Stimulated activated CD8-positive, alpha-beta memory T cell treated with anti-CD3 and anti-CD28 coated beads, Interleukin-4, amount 100 ng/mL, for 4 hours (primary cell): ENCODE measurements around the gene PPM1N.

ENCODE experiments used
- DNase-seq, 2 donors: peaks; one replicate each; pipeline ENCODE4 v3.0.0-alpha.2; 2020; ENCODE audit warnings: low read depth in 2 of 2, low spot score in 1 of 2

The PPM1N gene

GRCh38 chr19:45488708-45489107, 9.5 kb upstream of the PPM1N start:
- DNase-seq, result no peak

GRCh38 chr19:45489216-45489855, 8.9 kb upstream of the PPM1N start:
- no peak for DNase-seq

- no peak for DNase-seq
Measured at GRCh38 chr19:45492137-45492626, 6.1 kb upstream of the PPM1N start.

- no peak for DNase-seq
Measured at GRCh38 chr19:45492627-45493470, 5.4 kb upstream of the PPM1N start.

- no peak for DNase-seq
Measured at GRCh38 chr19:45494261-45494916, 3.9 kb upstream of the PPM1N start.

GRCh38 chr19:45495178-45495577, 3.1 kb upstream of the PPM1N start:
- no peak for DNase-seq

- no peak for DNase-seq
Measured at GRCh38 chr19:45496349-45496953, 1.8 kb upstream of the PPM1N start.

- no peak for DNase-seq
Measured at GRCh38 chr19:45497791-45498190, 452 bp upstream of the PPM1N start.

- peak in 1 of 2 donors; percentile 50 for DNase-seq
Measured at GRCh38 chr19:45499196-45500180, 1.2 kb downstream of the PPM1N start.

- DNase-seq, result no peak
Measured at GRCh38 chr19:45500918-45501729, 2.9 kb downstream of the PPM1N start.

GRCh38 chr19:45501730-45502014, 3.4 kb downstream of the PPM1N start:
- no peak for DNase-seq

GRCh38 chr19:45502111-45502510, 3.9 kb downstream of the PPM1N start:
- no peak for DNase-seq

- DNase-seq, result no peak
Measured at GRCh38 chr19:45503909-45504308, 5.7 kb downstream of the PPM1N start.

- no peak for DNase-seq
Measured at GRCh38 chr19:45505151-45505995, 7.1 kb downstream of the PPM1N start.

GRCh38 chr19:45505996-45506245, 7.7 kb downstream of the PPM1N start:
- DNase-seq, result no peak

- DNase-seq, result peak; percentile 99
Measured at GRCh38 chr19:45506246-45506988, 8.2 kb downstream of the PPM1N start.

- DNase-seq, result peak; percentile 84 to 88
Measured at GRCh38 chr19:45506989-45507871, 9.0 kb downstream of the PPM1N start, which contains the start of gene VASP. Gene VASP, plus strand, starts transcription at chr19:45507479. Its CDS starts 293 bp downstream, at chr19:45507772.
